Measurements from ENCODE around the gene PSPH. TPM values are rescaled to one million over a fixed set of nuclear protein-coding genes. Genes with fewer than 3 reads are reported as not detected.
"Not testable (repeated sequence)": the region's sequence is repeated elsewhere in the genome, so short reads cannot be mapped to it uniquely, and the experiment has no call there.

PSPH gene
- total and polyA plus RNA-seq, 8 donors, result 13.7 to 25.0 (median 20.7) TPM

DNA sequence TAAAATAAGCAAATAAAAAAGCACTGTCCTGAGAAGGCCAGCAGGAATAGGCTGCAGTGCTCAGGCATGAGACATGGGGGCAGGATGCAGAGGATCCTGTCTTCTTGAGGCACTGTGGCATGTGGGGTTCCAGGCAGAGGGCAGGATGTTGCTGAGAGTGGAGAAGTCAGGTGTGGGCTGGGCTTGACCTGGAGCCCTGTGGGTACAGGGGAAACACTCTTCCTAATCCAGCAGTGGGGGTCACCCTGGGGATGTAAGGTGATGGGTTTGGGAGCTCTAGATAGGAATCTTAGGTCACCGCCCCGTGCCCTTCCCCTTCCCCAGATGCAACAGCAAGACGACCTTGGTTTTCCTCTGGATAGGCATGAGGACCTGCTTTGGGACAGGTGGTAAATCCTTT lies 26.4 kb upstream of the PSPH start:
- DNase-seq (no peak), ATAC-seq (no peak)
- Histone ChIP-seq H3K27me3 (no peaks in the 10 kb centered on the region), H3K36me3 (peaks cover 0 to 62% of the 10 kb centered on the region in 2 donors), H3K4me1 (no peaks in the 10 kb centered on the region), H3K27ac (no peak overlapping the region), H3K4me3 (no peak overlapping the region), H3K9me3 (no peaks in the 10 kb centered on the region)
- intact Hi-C loops (cut with DNase I), result loop anchor here in 1 of 2 donors (10.0 kb wide), 1 partner anchor 73 kb away; no protein-coding TSS in a partner anchor
- TF ChIP-seq, protein P1, sequence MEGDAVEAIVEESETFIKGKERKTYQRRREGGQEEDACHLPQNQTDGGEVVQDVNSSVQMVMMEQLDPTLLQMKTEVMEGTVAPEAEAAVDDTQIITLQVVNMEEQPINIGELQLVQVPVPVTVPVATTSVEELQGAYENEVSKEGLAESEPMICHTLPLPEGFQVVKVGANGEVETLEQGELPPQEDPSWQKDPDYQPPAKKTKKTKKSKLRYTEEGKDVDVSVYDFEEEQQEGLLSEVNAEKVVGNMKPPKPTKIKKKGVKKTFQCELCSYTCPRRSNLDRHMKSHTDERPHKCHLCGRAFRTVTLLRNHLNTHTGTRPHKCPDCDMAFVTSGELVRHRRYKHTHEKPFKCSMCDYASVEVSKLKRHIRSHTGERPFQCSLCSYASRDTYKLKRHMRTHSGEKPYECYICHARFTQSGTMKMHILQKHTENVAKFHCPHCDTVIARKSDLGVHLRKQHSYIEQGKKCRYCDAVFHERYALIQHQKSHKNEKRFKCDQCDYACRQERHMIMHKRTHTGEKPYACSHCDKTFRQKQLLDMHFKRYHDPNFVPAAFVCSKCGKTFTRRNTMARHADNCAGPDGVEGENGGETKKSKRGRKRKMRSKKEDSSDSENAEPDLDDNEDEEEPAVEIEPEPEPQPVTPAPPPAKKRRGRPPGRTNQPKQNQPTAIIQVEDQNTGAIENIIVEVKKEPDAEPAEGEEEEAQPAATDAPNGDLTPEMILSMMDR (IDR thresholded peaks at IDR 0.05), result no peak

DNA sequence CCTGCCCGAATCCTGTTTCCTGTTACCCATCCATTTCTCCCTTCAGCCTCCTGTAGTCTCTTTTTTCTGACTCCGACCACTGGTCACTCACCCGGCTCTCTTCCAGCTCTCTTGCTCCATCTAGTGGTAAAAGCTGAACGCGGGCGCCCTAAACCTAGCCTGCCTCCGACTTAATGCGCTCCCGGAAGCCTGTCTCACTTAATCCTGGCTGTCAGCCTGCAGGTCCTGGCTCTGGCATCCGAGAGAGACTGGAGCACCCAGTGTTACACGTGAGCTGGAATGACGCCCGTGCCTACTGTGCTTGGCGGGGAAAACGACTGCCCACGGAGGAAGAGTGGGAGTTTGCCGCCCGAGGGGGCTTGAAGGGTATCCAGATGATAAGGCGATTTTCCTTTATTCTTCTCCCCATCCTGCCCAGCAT lies 23.1 kb upstream of the PSPH start:
- H3K4me1 ChIP-seq, result no peaks in the 10 kb centered on the region

DNA sequence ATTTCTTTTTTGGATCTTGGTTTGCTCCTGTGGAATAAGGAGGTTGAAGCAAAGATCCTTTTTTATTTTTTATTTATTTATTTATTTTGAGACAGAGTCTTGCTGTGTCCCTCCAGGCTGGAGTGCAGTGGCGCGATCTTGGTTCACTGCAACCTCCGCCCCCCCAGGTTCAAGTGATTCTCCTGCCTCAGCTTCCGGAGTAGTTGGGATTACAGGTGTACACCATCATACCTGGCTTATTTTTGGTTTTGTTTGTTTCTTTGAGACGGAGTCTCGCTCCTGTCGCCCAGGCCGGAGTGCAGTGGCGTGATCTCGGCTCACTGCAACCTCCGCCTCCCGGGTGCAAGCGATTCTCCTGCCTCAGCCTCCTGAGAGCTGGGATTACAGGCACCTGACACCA lies 15.1 kb upstream of the PSPH start:
- H3K4me3 ChIP-seq; H3K27ac ChIP-seq; ATAC-seq; intact Hi-C loops (cut with DNase I); H3K9me3 ChIP-seq; DNase-seq; H3K27me3 ChIP-seq: not testable (repeated sequence)
- peaks cover 0 to 56% of the 10 kb centered on the region in 2 donors for H3K36me3 ChIP-seq
- H3K4me1 ChIP-seq, result peaks cover 4 to 33% of the 10 kb centered on the region in 2 donors

More for the DNA sequence above, 23.1 kb upstream of the PSPH start:
- H3K36me3 ChIP-seq, result peaks cover 0 to 71% of the 10 kb centered on the region in 2 donors
- ATAC-seq (peak; percentile 99), DNase-seq (peak; percentile 78 to 92 (median 84))
- no peaks in the 10 kb centered on the region for H3K9me3 ChIP-seq
- TF ChIP-seq, protein P1 (IDR thresholded peaks at IDR 0.05), result peak; percentile 81 to 94
- intact Hi-C loops (cut with DNase I), result loop anchor here in 1 of 2 donors (10.0 kb wide), 1 partner anchor 70 kb away; no protein-coding TSS in a partner anchor
- no peak overlapping the region for H3K27ac ChIP-seq
- no peaks in the 10 kb centered on the region for H3K27me3 ChIP-seq
- no peak overlapping the region for H3K4me3 ChIP-seq

DNA sequence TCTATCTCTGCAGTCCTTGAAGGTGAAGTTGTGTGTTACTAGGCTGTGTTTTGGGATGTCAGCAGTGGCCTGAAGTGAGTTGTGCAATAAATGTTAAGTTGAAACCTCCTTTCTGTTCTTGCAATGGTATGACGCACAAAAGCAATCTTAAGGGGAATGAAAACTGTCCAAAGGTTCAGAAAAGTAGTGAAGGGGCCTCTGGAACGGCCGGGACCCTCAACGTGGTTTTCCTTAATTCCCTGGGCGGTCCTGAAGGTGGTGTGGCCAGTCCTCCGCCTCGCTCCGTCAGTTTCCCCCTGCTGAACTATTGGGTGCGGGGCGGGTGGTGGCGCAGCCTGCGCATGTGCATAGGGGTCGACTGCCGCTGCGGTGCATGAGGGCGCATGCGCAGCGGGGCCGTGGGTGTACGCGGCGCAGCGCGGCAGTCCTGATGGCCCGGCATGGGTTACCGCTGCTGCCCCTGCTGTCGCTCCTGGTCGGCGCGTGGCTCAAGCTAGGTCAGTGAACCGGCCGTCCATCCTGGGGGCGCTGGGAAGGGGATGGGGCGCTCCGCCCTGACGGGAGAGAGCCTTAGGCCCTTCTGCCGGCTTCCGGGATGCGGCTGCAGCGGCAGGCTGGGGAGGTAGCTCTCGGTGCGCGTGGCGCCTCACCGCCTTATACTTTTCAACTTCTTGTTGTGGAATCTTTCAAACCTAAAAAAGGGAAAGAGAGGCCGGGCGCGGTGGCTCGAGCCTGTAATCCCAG lies 12.8 kb upstream of the PSPH start, which contains the start of gene SUMF2:
Gene SUMF2, plus strand, starts transcription at position 405 of the 744 bp plus-strand sequence. Its CDS starts 26 bp downstream, at position 431.
- peak; percentile 92 to 98 (median 94) for DNase-seq

DNA sequence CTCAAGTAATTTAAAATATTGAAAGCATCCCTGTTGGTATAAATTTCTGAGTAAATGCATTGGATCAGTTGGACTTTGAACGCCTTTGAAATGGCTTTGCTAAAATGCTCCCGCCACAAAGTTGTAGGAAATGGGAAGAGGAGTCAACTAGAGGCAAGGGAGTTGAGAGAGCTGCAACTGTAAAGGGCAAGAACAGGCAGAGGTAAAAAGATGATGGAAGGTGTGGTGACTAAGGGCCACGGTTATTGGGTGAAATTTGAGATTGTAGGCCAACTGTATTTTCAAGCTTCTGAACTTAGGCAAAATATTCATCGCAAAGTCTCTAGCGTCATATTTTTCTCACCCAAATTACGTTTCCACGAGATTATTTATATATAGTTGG lies 12.2 kb upstream of the PSPH start:
- no peak for DNase-seq
- Histone ChIP-seq H3K4me3 (peak overlapping the region; percentile 81 to 90), H3K27me3 (no peaks in the 10 kb centered on the region), H3K27ac (peak overlapping the region; percentile 93 to 94), H3K36me3 (peaks cover 0 to 56% of the 10 kb centered on the region in 2 donors), H3K9me3 (no peaks in the 10 kb centered on the region), H3K4me1 (peaks cover 4 to 35% of the 10 kb centered on the region in 2 donors)
- TF ChIP-seq, protein P1 (IDR thresholded peaks at IDR 0.05), result no peak
- intact Hi-C loops (cut with DNase I), result no loop called here
- ATAC-seq, result no peak

More for the DNA sequence above, 12.8 kb upstream of the PSPH start, which contains the start of gene SUMF2:
- intact Hi-C loops (cut with DNase I), result no loop called here
- Histone ChIP-seq H3K27ac (peak within 1 kb of the TSS; percentile 93 to 94), H3K4me1 (peaks cover 4 to 35% of the 10 kb centered on the region in 2 donors), H3K9me3 (no peaks in the 10 kb centered on the region), H3K4me3 (peak within 1 kb of the TSS; percentile 81 to 90), H3K27me3 (no peaks in the 10 kb centered on the region), H3K36me3 (peaks cover 0 to 56% of the 10 kb centered on the region in 2 donors)
- peak; percentile 98 for ATAC-seq
- TF ChIP-seq, protein P1 (IDR thresholded peaks at IDR 0.05), result no peak

Data from left lung (tissue), 10 donors.